ENCODE data around the gene ADGRD1. TPM values are rescaled to one million over a fixed set of nuclear protein-coding genes. Genes with fewer than 3 reads are reported as not detected.

The ADGRD1 gene
- total and polyA plus RNA-seq, 2 of the 8 experiments (the other 6 are each of a cell fraction or from before 2014, with no cell fraction given), result 0.36 to 0.48 TPM

- Histone ChIP-seq H2AK5ac (ENCODE audit: low read depth, low read length) (no peak overlapping the region), H4K8ac (ENCODE audit: extremely low read depth, insufficient read depth, low read length) (no peak overlapping the region), H4K5ac (ENCODE audit: insufficient read length, low read depth, low read length) (no peak overlapping the region), H2AFZ (ENCODE audit: low read length) (no peak overlapping the region), H3K56ac (replicated peaks; ENCODE audit: insufficient read length, low read depth, low read length) (no peak overlapping the region), H3K79me1 (ENCODE audit: low read depth, low read length) (no peaks in the 10 kb centered on the region), H3K27me3 (replicated peaks in 1 of 4; ENCODE audit: control insufficient read depth in 3 of 4, extremely low read depth in 1 of 4, insufficient read depth in 3 of 4, low read length in 3 of 4) (no peaks in the 10 kb centered on the region), H3K9ac (replicated peaks in 1 of 4; ENCODE audit: extremely low read depth in 1 of 4, low read depth in 3 of 4, low read length in 3 of 4) (no peak overlapping the region), H2BK12ac (ENCODE audit: low read depth, low read length) (no peak overlapping the region), H2BK20ac (ENCODE audit: low read length) (no peak overlapping the region), H4K20me1 (replicated peaks in 1 of 2; ENCODE audit: control insufficient read depth in 1 of 2, insufficient read depth in 2 of 2, low read length in 2 of 2) (no peaks in the 10 kb centered on the region), H3K27ac (ENCODE audit: low read depth, low read length) (no peak overlapping the region), H3K23me2 (ENCODE audit: low read depth, low read length) (no peaks in the 10 kb centered on the region), H3K4me2 (ENCODE audit: insufficient read depth in 1 of 2, low read depth in 2 of 2, low read length in 2 of 2) (no peak overlapping the region), H3K79me2 (ENCODE audit: control insufficient read depth in 1 of 2, insufficient read depth in 2 of 2, low read length in 2 of 2) (no peaks in the 10 kb centered on the region), H3K23ac (ENCODE audit: insufficient read length) (no peak overlapping the region), H4K91ac (replicated peaks; ENCODE audit: insufficient read length, low read length) (no peak overlapping the region), H3K9me3 (ENCODE audit: insufficient read depth in 2 of 2, low read depth in 1 of 2, low read length in 1 of 2) (no peaks in the 10 kb centered on the region), H3K18ac (ENCODE audit: extremely low read depth, low read length) (no peak overlapping the region), H2BK5ac (ENCODE audit: low read depth, low read length) (no peak overlapping the region), H3K14ac (ENCODE audit: insufficient read length) (no peak overlapping the region), H3K4me1 (replicated peaks in 1 of 4; ENCODE audit: control insufficient read depth in 3 of 4, insufficient read depth in 4 of 4, low read length in 3 of 4) (no peaks in the 10 kb centered on the region), H3K4ac (replicated peaks; ENCODE audit: insufficient read length, low read depth, low read length) (no peak overlapping the region), H3K36me3 (ENCODE audit: control insufficient read depth in 2 of 4, insufficient read depth in 4 of 4, low read length in 3 of 4) (no peaks in the 10 kb centered on the region), H2BK120ac (replicated peaks; ENCODE audit: low read depth, low read length) (no peak overlapping the region), H2BK15ac (ENCODE audit: low read length) (no peak overlapping the region), H3K4me3 (ENCODE audit: extremely low read depth in 1 of 4, insufficient read depth in 2 of 4, low read depth in 3 of 4, low read length in 4 of 4) (no peak overlapping the region)
- 91% methylated on average over 9 of the region's 9 CpGs; no CpG with 5 or more reads in 1 of the 2 experiments for WGBS, 2 experiments (ENCODE audit: extremely low coverage in 1 of 2, insufficient coverage in 1 of 2, insufficient read length in 1 of 2, insufficient replicate concordance in 2 of 2, low coverage in 1 of 2, low lambda C conversion rate in 2 of 2, missing lambda C conversion rate in 1 of 2)
- ChIA-PET POLR2A (ENCODE audit: partially characterized antibody) (no interaction called here), CTCF (ENCODE audit: partially characterized antibody) (no interaction called here)
- FAIRE-seq (no peak), DNase-seq (ENCODE audit: low read depth in 1 of 2, low spot score in 2 of 2) (no peak)
- no peak for TF ChIP-seq FOSL1 (IDR thresholded peaks at IDR 0.05; ENCODE audit: insufficient read depth, low read depth, low read length)
- TF ChIP-seq RXRA (IDR thresholded peaks at IDR 0.05; ENCODE audit: insufficient read depth, low read depth, low read length), result no peak
- no peak for TF ChIP-seq SIX5 (IDR thresholded peaks at IDR 0.05; ENCODE audit: low read depth, low read length)
- no peak for TF ChIP-seq JUND (IDR thresholded peaks at IDR 0.05; ENCODE audit: low read length)
- no peak for TF ChIP-seq SP1 (IDR thresholded peaks at IDR 0.05; ENCODE audit: low read depth, low read length)
- no peak for TF ChIP-seq SRF (IDR thresholded peaks at IDR 0.05; ENCODE audit: low read depth, low read length)
- no peak for TF ChIP-seq CREB1 (IDR thresholded peaks at IDR 0.05)
- no peak for TF ChIP-seq KDM4A (IDR thresholded peaks at IDR 0.05; ENCODE audit: low read depth, low read length, severe bottlenecking)
- no peak for TF ChIP-seq TAF7 (optimal IDR thresholded peaks at IDR 0.05; ENCODE audit: borderline replicate concordance, low read depth, low read length)
- TF ChIP-seq SP4 (IDR thresholded peaks at IDR 0.05; ENCODE audit: low read length), result no peak
- TF ChIP-seq NANOG (IDR thresholded peaks at IDR 0.05; ENCODE audit: insufficient read depth, low read depth, low read length, poor library complexity, severe bottlenecking), result no peak
- TF ChIP-seq EZH2 (IDR thresholded peaks at IDR 0.05; ENCODE audit: low read depth, low read length, severe bottlenecking), result no peak
- TF ChIP-seq RAD21 (IDR thresholded peaks at IDR 0.05 in 1 of 2, conservative IDR thresholded peaks at IDR 0.05 in 1 of 2; ENCODE audit: low read depth in 2 of 2, low read length in 2 of 2), result no peak
- no peak for TF ChIP-seq JUN (IDR thresholded peaks at IDR 0.05; ENCODE audit: low read depth, low read length)
- TF ChIP-seq SUZ12 (IDR thresholded peaks at IDR 0.05; ENCODE audit: low read length), result no peak
- TF ChIP-seq KDM1A (IDR thresholded peaks at IDR 0.05; ENCODE audit: borderline replicate concordance, low read length), result no peak
Observed at GRCh38 chr12:131027264-131027663, 73.6 kb downstream of the ADGRD1 start.

Measured in H1 (cell line).